Mesothelial cell of epicardium (in vitro differentiated cells): ENCODE measurements around the gene MGMT. TPM values are rescaled to one million over a fixed set of nuclear protein-coding genes. Genes with fewer than 3 reads are reported as not detected.

Source experiments
- DNase-seq, 2 experiments: peaks; one replicate each; pipeline ENCODE4 v3.0.0; 2021; ENCODE audit warnings: low spot score in 2 of 2; ENCODE audit not compliant: unreplicated experiment in 2 of 2
- H3K27ac Mint-ChIP-seq: 2 replicates; pipeline ENCODE4 v1.8.0; 2021; ENCODE audit warnings: mixed read lengths
- H3K27me3 Mint-ChIP-seq: 2 replicates; pipeline ENCODE4 v1.8.0; 2021; ENCODE audit warnings: low read depth, mixed read lengths
- H3K36me3 Mint-ChIP-seq: 2 replicates; pipeline ENCODE4 v1.8.0; 2021; ENCODE audit warnings: mixed read lengths
- H3K4me1 Mint-ChIP-seq: 2 replicates; pipeline ENCODE4 v1.8.0; 2021; ENCODE audit warnings: mixed read lengths
- H3K4me3 Mint-ChIP-seq: 2 replicates; pipeline ENCODE4 v1.8.0; 2021; ENCODE audit warnings: mild to moderate bottlenecking, moderate library complexity, mixed read lengths
- H3K9me3 Mint-ChIP-seq: 2 replicates; pipeline ENCODE4 v1.8.0; 2021; ENCODE audit warnings: mixed read lengths
- CTCF ChIP-seq: fragments of 200-600 bp; sonication (generic); IDR thresholded peaks from one replicate; pipeline ENCODE4 v1.5.0; 2021; ENCODE audit warnings: antibody characterized with exemption; ENCODE audit not compliant: unreplicated experiment
- total RNA-seq: library from RNA; stranded (reverse); gene quantifications from 3 replicates; pipeline ENCODE4 v1.2.1, GENCODE V29; 2021

Gene MGMT
- total RNA-seq, 1 donor from 2014 or later = 35.7 TPM

GRCh38 chr10:129547608-129548007 is 80.6 kb downstream of the MGMT start:
- no peak for DNase-seq
- H3K27me3 Mint-ChIP-seq = no peaks in the 10 kb centered on the region
- no peak overlapping the region for H3K27ac Mint-ChIP-seq
- no peak overlapping the region for H3K4me3 Mint-ChIP-seq
- peaks cover 14% of the 10 kb centered on the region for H3K4me1 Mint-ChIP-seq
- H3K36me3 Mint-ChIP-seq = peaks cover 4% of the 10 kb centered on the region
- no peak for TF ChIP-seq CTCF
- H3K9me3 Mint-ChIP-seq = no peaks in the 10 kb centered on the region

GRCh38 chr10:129548600-129548999 is 81.6 kb downstream of the MGMT start:
- TF ChIP-seq CTCF = no peak
- no peak overlapping the region for H3K4me3 Mint-ChIP-seq

GRCh38 chr10:129550076-129550475 is 83.0 kb downstream of the MGMT start:
- no peak for TF ChIP-seq CTCF
- H3K4me3 Mint-ChIP-seq = no peak overlapping the region
- H3K36me3 Mint-ChIP-seq = peaks cover 8% of the 10 kb centered on the region
- H3K27ac Mint-ChIP-seq = no peak overlapping the region
- no peak for DNase-seq
- no peaks in the 10 kb centered on the region for H3K9me3 Mint-ChIP-seq
- H3K27me3 Mint-ChIP-seq = no peaks in the 10 kb centered on the region
- H3K4me1 Mint-ChIP-seq = peaks cover 9% of the 10 kb centered on the region

More at GRCh38 chr10:129548600-129548999, 81.6 kb downstream of the MGMT start:
- Mint-ChIP-seq H3K9me3 (no peaks in the 10 kb centered on the region), H3K27ac (no peak overlapping the region), H3K4me1 (peaks cover 14% of the 10 kb centered on the region), H3K27me3 (no peaks in the 10 kb centered on the region), H3K36me3 (peaks cover 6% of the 10 kb centered on the region)
- DNase-seq = no peak

GRCh38 chr10:129550658-129551057 is 83.6 kb downstream of the MGMT start:
- Mint-ChIP-seq H3K36me3 (peaks cover 8% of the 10 kb centered on the region), H3K4me1 (peaks cover 7% of the 10 kb centered on the region), H3K4me3 (no peak overlapping the region), H3K27me3 (no peaks in the 10 kb centered on the region), H3K27ac (no peak overlapping the region), H3K9me3 (no peaks in the 10 kb centered on the region)
- no peak for DNase-seq
- TF ChIP-seq CTCF = no peak

- no peak for DNase-seq
- no peak overlapping the region for H3K27ac Mint-ChIP-seq
These were observed 85.1 kb downstream of the MGMT start for GRCh38 chr10:129552119-129552518.

More at GRCh38 chr10:129552119-129552518, 85.1 kb downstream of the MGMT start:
- TF ChIP-seq CTCF = no peak
- Mint-ChIP-seq H3K36me3 (peaks cover 12% of the 10 kb centered on the region), H3K4me3 (no peak overlapping the region), H3K27me3 (no peaks in the 10 kb centered on the region), H3K9me3 (no peaks in the 10 kb centered on the region), H3K4me1 (peaks cover 4% of the 10 kb centered on the region)
